HG03460 (cell line): Measurements from ENCODE around the gene PUSL1.

ENCODE experiments used
- ATAC-seq: cut with Tn5 transposase; IDR thresholded peaks from one replicate; pipeline ENCODE4 v1.9.1; 2021; ENCODE audit not compliant: unreplicated experiment

The PUSL1 gene

GRCh38 chr1:1336931-1337792 is 28.8 kb downstream of the PUSL1 start:
- ATAC-seq: no peak

- ATAC-seq: no peak
Measured at GRCh38 chr1:1337793-1338147, 29.4 kb downstream of the PUSL1 start.

- no peak for ATAC-seq
Measured at GRCh38 chr1:1338278-1338677, 29.9 kb downstream of the PUSL1 start.

GRCh38 chr1:1340185-1340584 is 31.8 kb downstream of the PUSL1 start:
- no peak for ATAC-seq

GRCh38 chr1:1340791-1341548 is 32.6 kb downstream of the PUSL1 start:
- no peak for ATAC-seq

- ATAC-seq: no peak
Measured at GRCh38 chr1:1341549-1342021, 33.2 kb downstream of the PUSL1 start.

- ATAC-seq: no peak
Measured at GRCh38 chr1:1342061-1342562, 33.7 kb downstream of the PUSL1 start.

- no peak for ATAC-seq
Measured at GRCh38 chr1:1342584-1343115, 34.3 kb downstream of the PUSL1 start.

- no peak for ATAC-seq
Measured at GRCh38 chr1:1343811-1344421, 35.5 kb downstream of the PUSL1 start.

- no peak for ATAC-seq
Measured at GRCh38 chr1:1344655-1345361, 36.4 kb downstream of the PUSL1 start.

- ATAC-seq: no peak
Measured at GRCh38 chr1:1345384-1345783, 37.0 kb downstream of the PUSL1 start.

- no peak for ATAC-seq
Measured at GRCh38 chr1:1345860-1346500, 37.6 kb downstream of the PUSL1 start.

- no peak for ATAC-seq
Measured at GRCh38 chr1:1346501-1346890, 38.1 kb downstream of the PUSL1 start.

GRCh38 chr1:1347026-1347595 is 38.7 kb downstream of the PUSL1 start:
- no peak for ATAC-seq

GRCh38 chr1:1347663-1348419 is 39.4 kb downstream of the PUSL1 start:
- no peak for ATAC-seq

GRCh38 chr1:1348420-1349255 is 40.2 kb downstream of the PUSL1 start:
- peak; percentile 30 for ATAC-seq

GRCh38 chr1:1349256-1350012 is 41.0 kb downstream of the PUSL1 start, which contains the start of gene DVL1:
DVL1 (minus strand) TSS chr1:1349418; CDS start chr1:1349065, 353 bp downstream.
- peak; percentile 57 for ATAC-seq
